Smooth muscle cell (in vitro differentiated cells): Measurements from ENCODE around the gene RASGEF1B. TPM values are rescaled to one million over a fixed set of nuclear protein-coding genes. Genes with fewer than 3 reads are reported as not detected.

Source experiments
- DNase-seq: peaks from one replicate; lab custom pipeline; 2025; ENCODE audit not compliant: unreplicated experiment; lab: John Stamatoyannopoulos, UW
- H2AFZ ChIP-seq: fragments of 200-600 bp; sonication (generic); 2 replicates; pipeline ENCODE4 v1.6.0; 2016; ENCODE audit warnings: antibody characterized with exemption, low read depth, mild to moderate bottlenecking
- H3F3A ChIP-seq: fragments of 200-600 bp; sonication (generic); 2 replicates; pipeline ENCODE4 v1.6.0; 2017; ENCODE audit warnings: antibody characterized with exemption, low read depth
- H3K27ac ChIP-seq: fragments of 200-600 bp; sonication (generic); 2 replicates; pipeline ENCODE4 v1.5.1; 2016; ENCODE audit warnings: low read depth, mild to moderate bottlenecking
- H3K27me3 ChIP-seq: fragments of 200-600 bp; sonication (generic); 2 replicates; pipeline ENCODE4 v1.6.1; 2016; ENCODE audit warnings: low read depth, mild to moderate bottlenecking
- H3K36me3 ChIP-seq: fragments of 200-600 bp; sonication (generic); 2 replicates; pipeline ENCODE4 v1.5.1; 2016; ENCODE audit warnings: low read depth
- H3K4me1 ChIP-seq: fragments of 200-600 bp; sonication (generic); 2 replicates; pipeline ENCODE4 v1.5.1; 2016; ENCODE audit warnings: low read depth
- H3K4me2 ChIP-seq: fragments of 200-600 bp; sonication (generic); 2 replicates; pipeline ENCODE4 v1.6.0; 2016; ENCODE audit warnings: mild to moderate bottlenecking
- H3K4me3 ChIP-seq: fragments of 200-600 bp; sonication (generic); 2 replicates; pipeline ENCODE4 v1.5.1; 2016; ENCODE audit warnings: mild to moderate bottlenecking
- H3K79me2 ChIP-seq: fragments of 200-600 bp; sonication (generic); 2 replicates; pipeline ENCODE4 v1.6.0; 2016; ENCODE audit warnings: low read depth, mild to moderate bottlenecking
- H3K9ac ChIP-seq: fragments of 200-600 bp; sonication (generic); 2 replicates; pipeline ENCODE4 v1.6.0; 2016; ENCODE audit warnings: low read depth
- H3K9me3 ChIP-seq: fragments of 200-600 bp; sonication (generic); replicated peaks from 2 replicates; pipeline ENCODE4 v1.5.1; 2016; ENCODE audit warnings: low read depth
- H4K20me1 ChIP-seq: fragments of 200-600 bp; sonication (generic); 2 replicates; pipeline ENCODE4 v1.6.0; 2016; ENCODE audit warnings: low read depth
- WGBS: methylation state at CpG from one replicate; pipeline ENCODE4 v1.1.7; 2016; ENCODE audit warnings: low lambda C conversion rate; 5-methylcytosine and 5-hydroxymethylcytosine counted together
- polyA plus RNA-seq: library from polyadenylated mRNA; unstranded; fragments of >200 nt; fragmentation: Nextera tagmentation; extraction: Ambion mirVana; gene quantifications from 2 replicates; pipeline ENCODE4 v1.2.1, GENCODE V29; 2016
- total RNA-seq: library from RNA; depleted of rRNA; stranded (reverse); fragments of >200 nt; gene quantifications from 2 replicates; pipeline ENCODE4 v1.2.3, GENCODE V29; 2014
- TF ChIP-seq, protein P1 (sequence below): fragments of 200-600 bp; sonication (generic); IDR thresholded peaks from 2 replicates; pipeline ENCODE4 v1.5.1; 2017; ENCODE audit warnings: borderline replicate concordance, mild to moderate bottlenecking, antibody characterized with exemption; ENCODE audit not compliant: insufficient read depth, poor library complexity, severe bottlenecking

The RASGEF1B gene
- total and polyA plus RNA-seq, 2 experiments from 2014 or later: 1.5 to 7.5 TPM

DNA sequence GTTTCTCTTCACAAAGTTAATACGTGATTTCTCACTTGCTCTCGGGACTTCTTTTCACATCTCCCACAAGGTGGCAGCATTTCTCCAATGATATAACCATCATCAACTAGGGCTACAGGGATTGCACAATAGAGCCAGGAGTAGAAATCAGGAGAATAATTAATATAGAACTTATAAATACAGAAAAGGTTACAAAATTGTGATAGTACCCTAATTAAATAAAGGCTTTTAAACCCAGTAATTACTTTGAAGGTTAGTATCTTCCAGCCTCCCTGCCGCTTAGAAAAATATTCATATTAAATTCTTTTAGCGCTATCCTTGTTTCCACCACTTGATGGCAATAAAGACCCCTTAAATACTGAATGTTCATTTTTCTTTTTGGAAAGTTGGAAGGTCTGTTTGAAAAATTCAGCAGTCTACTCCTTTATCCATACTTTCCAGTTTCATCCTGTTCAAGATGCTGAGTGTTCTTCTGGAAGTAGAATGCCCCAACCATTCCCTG lies 65.8 kb downstream of the RASGEF1B start:
- H3K79me2 ChIP-seq: no peaks in the 10 kb centered on the region
- no peak overlapping the region for H3K9ac ChIP-seq
- no peak for DNase-seq
- TF ChIP-seq, protein P1, sequence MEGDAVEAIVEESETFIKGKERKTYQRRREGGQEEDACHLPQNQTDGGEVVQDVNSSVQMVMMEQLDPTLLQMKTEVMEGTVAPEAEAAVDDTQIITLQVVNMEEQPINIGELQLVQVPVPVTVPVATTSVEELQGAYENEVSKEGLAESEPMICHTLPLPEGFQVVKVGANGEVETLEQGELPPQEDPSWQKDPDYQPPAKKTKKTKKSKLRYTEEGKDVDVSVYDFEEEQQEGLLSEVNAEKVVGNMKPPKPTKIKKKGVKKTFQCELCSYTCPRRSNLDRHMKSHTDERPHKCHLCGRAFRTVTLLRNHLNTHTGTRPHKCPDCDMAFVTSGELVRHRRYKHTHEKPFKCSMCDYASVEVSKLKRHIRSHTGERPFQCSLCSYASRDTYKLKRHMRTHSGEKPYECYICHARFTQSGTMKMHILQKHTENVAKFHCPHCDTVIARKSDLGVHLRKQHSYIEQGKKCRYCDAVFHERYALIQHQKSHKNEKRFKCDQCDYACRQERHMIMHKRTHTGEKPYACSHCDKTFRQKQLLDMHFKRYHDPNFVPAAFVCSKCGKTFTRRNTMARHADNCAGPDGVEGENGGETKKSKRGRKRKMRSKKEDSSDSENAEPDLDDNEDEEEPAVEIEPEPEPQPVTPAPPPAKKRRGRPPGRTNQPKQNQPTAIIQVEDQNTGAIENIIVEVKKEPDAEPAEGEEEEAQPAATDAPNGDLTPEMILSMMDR: peak; percentile 82
- H3K4me2 ChIP-seq: peak overlapping the region; percentile 85
- 1% methylated on average over 4 of the region's 4 CpGs for WGBS
- no peaks in the 10 kb centered on the region for H3K36me3 ChIP-seq
- no peak overlapping the region for H3K27ac ChIP-seq
- no peaks in the 10 kb centered on the region for H3K27me3 ChIP-seq
- H2AFZ ChIP-seq: peak overlapping the region; percentile 50
- H3K4me1 ChIP-seq: no peaks in the 10 kb centered on the region
- H3F3A ChIP-seq: peaks cover 4% of the 10 kb centered on the region
- H3K4me3 ChIP-seq: peak overlapping the region; percentile 47
- no peaks in the 10 kb centered on the region for H4K20me1 ChIP-seq
- no peaks in the 10 kb centered on the region for H3K9me3 ChIP-seq

- Histone ChIP-seq H3F3A (peaks cover 4% of the 10 kb centered on the region), H4K20me1 (no peaks in the 10 kb centered on the region), H3K9me3 (no peaks in the 10 kb centered on the region), H3K4me3 (no peak overlapping the region), H3K27me3 (no peaks in the 10 kb centered on the region), H3K79me2 (no peaks in the 10 kb centered on the region), H3K4me1 (no peaks in the 10 kb centered on the region), H3K4me2 (no peak overlapping the region), H3K36me3 (no peaks in the 10 kb centered on the region), H3K9ac (no peak overlapping the region), H3K27ac (no peak overlapping the region), H2AFZ (no peak overlapping the region)
- no peak for DNase-seq
- WGBS: 90% methylated on average over 6 of the region's 6 CpGs
- TF ChIP-seq, protein P1: no peak
Observed at GRCh38 chr4:81404741-81405140, 67.0 kb downstream of the RASGEF1B start.

DNA sequence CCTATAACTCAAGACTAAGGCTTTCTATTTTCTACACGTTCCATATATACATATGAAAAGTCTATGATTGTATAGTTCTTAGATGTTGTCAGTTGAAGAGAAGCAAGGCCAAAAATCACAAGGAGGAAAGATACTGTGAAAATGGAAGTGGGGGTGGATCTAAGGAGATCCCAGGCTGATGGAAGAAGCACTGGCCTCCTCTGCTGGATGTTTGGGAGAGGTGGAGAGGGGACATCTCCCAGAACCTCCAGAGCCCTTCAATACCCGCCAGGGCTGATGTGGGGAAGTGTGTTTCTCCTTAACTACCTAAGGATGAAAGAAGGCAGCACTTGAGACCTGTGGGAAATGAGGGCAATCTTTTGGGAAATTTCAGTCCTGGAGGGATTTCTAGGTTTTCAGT lies 67.4 kb downstream of the RASGEF1B start:
- no peaks in the 10 kb centered on the region for H3K36me3 ChIP-seq
- H3K27ac ChIP-seq: no peak overlapping the region
- no peak overlapping the region for H3K4me3 ChIP-seq
- no peaks in the 10 kb centered on the region for H3K4me1 ChIP-seq
- no peaks in the 10 kb centered on the region for H4K20me1 ChIP-seq
- no peak overlapping the region for H3K4me2 ChIP-seq
- no peak overlapping the region for H3K9ac ChIP-seq
- no peak overlapping the region for H2AFZ ChIP-seq
- TF ChIP-seq, protein P1: no peak
- no peak for DNase-seq
- peaks cover 4% of the 10 kb centered on the region for H3F3A ChIP-seq
- no peaks in the 10 kb centered on the region for H3K79me2 ChIP-seq
- WGBS: 68% methylated on average over 2 of the region's 2 CpGs
- no peaks in the 10 kb centered on the region for H3K27me3 ChIP-seq
- H3K9me3 ChIP-seq: no peaks in the 10 kb centered on the region
